Thoracic aorta (tissue), 2 donors: ENCODE measurements around the gene ARHGAP25. TPM values are rescaled to one million over a fixed set of nuclear protein-coding genes. Genes with fewer than 3 reads are reported as not detected.

Experiments used
- ATAC-seq: fragments of 150-250 bp; one replicate; pipeline ENCODE4 v1.8.0; 2017; ENCODE audit warnings: low read depth; ENCODE audit not compliant: insufficient number of reproducible peaks, low FRiP score
- DNase-seq: peaks from one replicate; pipeline ENCODE4 v3.0.0-alpha.2; 2020; ENCODE audit warnings: low spot score
- H3K27ac ChIP-seq, 2 donors: fragments of 200-600 bp; sonication (generic); 1 replicate in 1 of 2; 2 replicates in 1 of 2; pipeline ENCODE4 v1.5.1; 2016; ENCODE audit warnings: mild to moderate bottlenecking in 2 of 2, moderate library complexity in 2 of 2
- H3K27me3 ChIP-seq: fragments of 200-600 bp; sonication (generic); replicated peaks from 2 replicates; pipeline ENCODE4 v1.6.0; 2016; ENCODE audit warnings: mild to moderate bottlenecking; ENCODE audit not compliant: insufficient read depth
- H3K36me3 ChIP-seq: fragments of 200-600 bp; sonication (generic); one replicate; pipeline ENCODE4 v1.5.1; 2016
- H3K4me1 ChIP-seq, 2 donors: fragments of 200-600 bp; sonication (generic); 1 replicate in 1 of 2; 2 replicates in 1 of 2; pipeline versions ENCODE4 v1.5.1 to v1.6.0; 2016; ENCODE audit warnings: low read depth in 2 of 2, mild to moderate bottlenecking in 1 of 2; ENCODE audit not compliant: control insufficient read depth in 1 of 2
- H3K4me3 ChIP-seq: fragments of 200-600 bp; sonication (generic); 2 replicates; pipeline ENCODE4 v1.5.1; 2016; ENCODE audit warnings: mild to moderate bottlenecking
- H3K9me3 ChIP-seq: fragments of 200-600 bp; sonication (generic); 2 replicates; pipeline ENCODE4 v1.5.1; 2016
- total RNA-seq, 2 donors: library from RNA; depleted of rRNA; stranded (reverse); fragments of >200 nt; gene quantifications; one replicate each; pipeline versions ENCODE4 v1.1.0 to v1.2.3, GENCODE V29; 2016
- TF ChIP-seq, protein P1 (sequence below): fragments of 200-600 bp; sonication (generic); IDR thresholded peaks from one replicate; pipeline ENCODE4 v1.5.1; 2019; ENCODE audit warnings: antibody characterized with exemption

The ARHGAP25 gene
- total RNA-seq, 2 donors from 2014 or later = 10.8 to 14.5 TPM

DNA sequence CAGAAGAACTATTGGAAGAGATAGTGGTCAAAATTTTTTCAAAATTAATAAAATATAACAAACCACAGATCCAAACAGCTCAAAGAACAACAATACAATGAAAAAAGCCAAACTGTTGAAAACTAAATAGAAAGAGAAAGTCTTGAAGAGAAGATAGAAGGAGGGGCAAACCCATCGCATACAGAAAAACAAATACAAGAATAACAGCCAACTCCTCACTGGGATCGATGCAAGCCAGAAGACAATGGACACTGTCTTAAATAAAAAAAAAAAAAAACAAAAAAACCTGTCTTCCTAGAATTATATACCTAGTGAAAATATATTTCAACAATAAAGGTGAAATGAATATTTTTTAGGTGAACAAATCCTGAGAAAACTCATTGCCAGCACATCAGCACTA is 34.1 kb upstream of the ARHGAP25 start:
- Histone ChIP-seq H3K4me1 (no peaks in the 10 kb centered on the region), H3K36me3 (no peaks in the 10 kb centered on the region), H3K27me3 (no peaks in the 10 kb centered on the region), H3K9me3 (peaks cover 6% of the 10 kb centered on the region), H3K4me3 (no peak overlapping the region), H3K27ac (no peak overlapping the region)
- TF ChIP-seq, protein P1, sequence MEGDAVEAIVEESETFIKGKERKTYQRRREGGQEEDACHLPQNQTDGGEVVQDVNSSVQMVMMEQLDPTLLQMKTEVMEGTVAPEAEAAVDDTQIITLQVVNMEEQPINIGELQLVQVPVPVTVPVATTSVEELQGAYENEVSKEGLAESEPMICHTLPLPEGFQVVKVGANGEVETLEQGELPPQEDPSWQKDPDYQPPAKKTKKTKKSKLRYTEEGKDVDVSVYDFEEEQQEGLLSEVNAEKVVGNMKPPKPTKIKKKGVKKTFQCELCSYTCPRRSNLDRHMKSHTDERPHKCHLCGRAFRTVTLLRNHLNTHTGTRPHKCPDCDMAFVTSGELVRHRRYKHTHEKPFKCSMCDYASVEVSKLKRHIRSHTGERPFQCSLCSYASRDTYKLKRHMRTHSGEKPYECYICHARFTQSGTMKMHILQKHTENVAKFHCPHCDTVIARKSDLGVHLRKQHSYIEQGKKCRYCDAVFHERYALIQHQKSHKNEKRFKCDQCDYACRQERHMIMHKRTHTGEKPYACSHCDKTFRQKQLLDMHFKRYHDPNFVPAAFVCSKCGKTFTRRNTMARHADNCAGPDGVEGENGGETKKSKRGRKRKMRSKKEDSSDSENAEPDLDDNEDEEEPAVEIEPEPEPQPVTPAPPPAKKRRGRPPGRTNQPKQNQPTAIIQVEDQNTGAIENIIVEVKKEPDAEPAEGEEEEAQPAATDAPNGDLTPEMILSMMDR = no peak
- DNase-seq (no peak), ATAC-seq (no peak)

DNA sequence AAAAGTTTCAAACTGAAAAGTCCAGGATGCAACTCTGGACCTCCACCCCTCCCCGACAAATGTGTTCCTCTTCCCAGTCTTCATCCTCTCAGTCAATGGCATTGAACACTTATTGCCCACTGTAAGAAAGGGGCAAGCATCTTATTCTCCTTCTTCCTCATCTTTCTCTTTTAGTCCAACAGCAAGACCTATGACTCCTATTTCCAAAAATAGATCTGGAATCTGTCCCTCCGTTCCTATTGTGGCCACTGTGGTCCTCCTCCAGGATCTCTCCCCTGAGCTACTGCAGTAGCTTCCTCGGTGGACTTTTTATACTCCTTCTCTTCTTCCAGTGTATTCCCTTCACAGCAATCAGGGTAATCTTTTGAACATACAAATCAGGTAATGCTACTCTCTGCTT is 28.0 kb upstream of the ARHGAP25 start:
- no peak for DNase-seq
- H3K4me3 ChIP-seq = no peak overlapping the region
- ATAC-seq = no peak

DNA sequence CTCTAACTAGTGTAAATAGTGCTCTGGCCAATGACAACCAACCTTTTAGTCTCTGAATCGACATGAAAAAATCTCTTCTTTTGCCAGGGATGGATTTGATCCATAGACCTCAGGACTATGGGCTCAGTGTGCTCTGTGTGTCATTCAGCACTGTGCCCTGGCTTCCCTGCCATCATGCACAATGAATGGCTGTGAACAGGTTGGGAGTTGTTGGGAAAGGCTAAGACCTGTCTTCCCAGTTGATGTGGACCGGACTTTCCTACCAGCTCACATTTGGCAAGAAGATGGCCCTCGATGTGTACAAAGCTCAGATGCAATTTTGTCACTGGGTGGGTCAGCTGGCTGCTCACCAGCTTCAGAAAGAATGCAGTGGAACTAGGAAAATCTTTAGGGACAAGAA is 26.0 kb upstream of the ARHGAP25 start:
- H3K9me3 ChIP-seq = no peaks in the 10 kb centered on the region
- no peak overlapping the region for H3K27ac ChIP-seq

More for the DNA sequence above, 28.0 kb upstream of the ARHGAP25 start:
- H3K27ac ChIP-seq = no peak overlapping the region
- H3K9me3 ChIP-seq = no peaks in the 10 kb centered on the region
- H3K27me3 ChIP-seq = no peaks in the 10 kb centered on the region
- H3K4me1 ChIP-seq = peaks cover 0 to 4% of the 10 kb centered on the region in 2 donors
- TF ChIP-seq, protein P1 = no peak
- H3K36me3 ChIP-seq = no peaks in the 10 kb centered on the region

DNA sequence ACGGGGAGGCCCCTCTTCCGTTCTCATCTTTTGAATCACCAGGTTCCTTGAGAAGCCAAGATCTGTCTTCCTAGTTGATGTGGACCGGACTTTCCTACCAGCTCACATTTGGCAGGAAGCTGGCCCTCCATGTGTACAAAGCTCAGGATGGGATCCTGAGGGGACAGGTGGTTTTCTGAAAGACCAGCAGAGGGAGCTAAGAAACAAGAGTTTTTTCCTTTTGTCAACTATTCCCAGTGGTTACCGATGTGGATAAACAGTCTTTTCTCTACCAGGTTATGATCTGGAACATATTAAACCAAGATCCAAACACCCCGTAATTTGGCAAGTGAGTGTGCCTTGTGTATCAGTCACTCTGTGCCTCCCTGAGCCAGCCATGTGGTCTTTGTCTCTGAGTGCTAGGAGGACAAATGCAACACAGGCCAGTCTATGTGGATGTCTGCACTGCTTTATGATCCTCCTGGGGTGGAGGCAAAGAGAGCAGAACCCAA is 25.1 kb upstream of the ARHGAP25 start:
- Histone ChIP-seq H3K9me3 (no peaks in the 10 kb centered on the region), H3K27me3 (no peaks in the 10 kb centered on the region), H3K4me1 (peaks cover 0 to 4% of the 10 kb centered on the region in 2 donors), H3K36me3 (no peaks in the 10 kb centered on the region), H3K4me3 (no peak overlapping the region), H3K27ac (no peak overlapping the region)
- TF ChIP-seq, protein P1 = peak; percentile 71
- DNase-seq = no peak
- ATAC-seq = no peak

More for the DNA sequence above, 26.0 kb upstream of the ARHGAP25 start:
- peaks cover 0 to 4% of the 10 kb centered on the region in 2 donors for H3K4me1 ChIP-seq
- H3K27me3 ChIP-seq = no peaks in the 10 kb centered on the region
- ATAC-seq (no peak), DNase-seq (no peak)
- no peaks in the 10 kb centered on the region for H3K36me3 ChIP-seq
- TF ChIP-seq, protein P1 = no peak
- H3K4me3 ChIP-seq = no peak overlapping the region

DNA sequence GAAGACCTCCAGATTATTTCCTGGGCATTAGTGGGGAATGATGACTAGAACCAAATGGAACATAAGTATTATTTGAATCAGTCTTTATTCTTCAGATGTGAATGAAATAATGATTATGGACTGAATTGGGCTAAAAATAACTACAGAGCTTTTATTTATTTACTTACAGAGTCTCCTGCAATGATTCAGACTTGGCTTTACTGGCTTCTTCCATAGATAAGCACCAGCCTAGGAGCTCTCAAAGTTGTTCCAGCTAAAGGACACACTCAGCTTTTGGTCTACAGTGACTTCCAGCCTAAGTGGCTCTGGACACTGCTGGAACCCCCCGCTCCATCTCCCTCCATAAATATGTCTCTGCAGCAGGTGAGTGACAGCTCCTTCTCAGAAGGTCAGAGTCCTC is 24.3 kb upstream of the ARHGAP25 start:
- Histone ChIP-seq H3K27ac (no peak overlapping the region), H3K27me3 (no peaks in the 10 kb centered on the region), H3K9me3 (no peaks in the 10 kb centered on the region), H3K36me3 (no peaks in the 10 kb centered on the region), H3K4me3 (no peak overlapping the region), H3K4me1 (peaks cover 1 to 4% of the 10 kb centered on the region in 2 donors)
- no peak for ATAC-seq
- TF ChIP-seq, protein P1 = no peak
- no peak for DNase-seq
